Nephron (organoid): ENCODE data around the gene TMEM72.

Experiments used
- H3K27ac Mint-ChIP-seq, 3 experiments: 2 replicates each; pipeline ENCODE4 v1.8.0; 2020; ENCODE audit warnings: mixed read lengths in 3 of 3, mild to moderate bottlenecking in 2 of 3, moderate library complexity in 1 of 3
- H3K27me3 Mint-ChIP-seq: 2 replicates; pipeline ENCODE4 v1.8.0; 2021; ENCODE audit warnings: low read depth, mild to moderate bottlenecking, moderate library complexity, mixed read lengths
- H3K36me3 Mint-ChIP-seq: 2 replicates; pipeline ENCODE4 v1.8.0; 2020; ENCODE audit warnings: low read depth, mixed read lengths
- H3K4me1 Mint-ChIP-seq: 2 replicates; pipeline ENCODE4 v1.8.0; 2020; ENCODE audit warnings: mixed read lengths
- H3K4me3 Mint-ChIP-seq, 3 experiments: 2 replicates each; pipeline ENCODE4 v1.8.0; 2020; ENCODE audit warnings: mild to moderate bottlenecking in 3 of 3, mixed read lengths in 3 of 3, moderate library complexity in 2 of 3
- H3K9me3 Mint-ChIP-seq: 2 replicates; pipeline ENCODE4 v1.8.0; 2020; ENCODE audit warnings: mixed read lengths
- CTCF ChIP-seq, 3 experiments: fragments of 200-600 bp; sonication (generic); IDR thresholded peaks; one replicate each; pipeline ENCODE4 v1.5.0; 2021; ENCODE audit warnings: antibody characterized with exemption in 3 of 3; ENCODE audit not compliant: unreplicated experiment in 3 of 3

The TMEM72 gene

GRCh38 chr10:44897049-44897448 lies 14.1 kb upstream of the TMEM72 start:
- Mint-ChIP-seq H3K4me1 (peaks cover 67% of the 10 kb centered on the region), H3K4me3 (no peak overlapping the region), H3K9me3 (no peaks in the 10 kb centered on the region), H3K36me3 (no peaks in the 10 kb centered on the region), H3K27me3 (peaks cover 8% of the 10 kb centered on the region), H3K27ac (no peak overlapping the region)
- TF ChIP-seq CTCF (IDR thresholded peaks at IDR 0.05; ENCODE audit: unreplicated experiment in 3 of 3) = no peak

- Mint-ChIP-seq H3K4me3 (no peak overlapping the region), H3K27me3 (peaks cover 8% of the 10 kb centered on the region), H3K4me1 (peaks cover 69% of the 10 kb centered on the region), H3K27ac (peak overlapping the region; percentile 42 to 47 (median 46)), H3K9me3 (no peaks in the 10 kb centered on the region), H3K36me3 (no peaks in the 10 kb centered on the region)
- TF ChIP-seq CTCF (IDR thresholded peaks at IDR 0.05; ENCODE audit: unreplicated experiment in 3 of 3) = no peak
These were observed 12.5 kb upstream of the TMEM72 start for GRCh38 chr10:44898665-44899064.

DNA sequence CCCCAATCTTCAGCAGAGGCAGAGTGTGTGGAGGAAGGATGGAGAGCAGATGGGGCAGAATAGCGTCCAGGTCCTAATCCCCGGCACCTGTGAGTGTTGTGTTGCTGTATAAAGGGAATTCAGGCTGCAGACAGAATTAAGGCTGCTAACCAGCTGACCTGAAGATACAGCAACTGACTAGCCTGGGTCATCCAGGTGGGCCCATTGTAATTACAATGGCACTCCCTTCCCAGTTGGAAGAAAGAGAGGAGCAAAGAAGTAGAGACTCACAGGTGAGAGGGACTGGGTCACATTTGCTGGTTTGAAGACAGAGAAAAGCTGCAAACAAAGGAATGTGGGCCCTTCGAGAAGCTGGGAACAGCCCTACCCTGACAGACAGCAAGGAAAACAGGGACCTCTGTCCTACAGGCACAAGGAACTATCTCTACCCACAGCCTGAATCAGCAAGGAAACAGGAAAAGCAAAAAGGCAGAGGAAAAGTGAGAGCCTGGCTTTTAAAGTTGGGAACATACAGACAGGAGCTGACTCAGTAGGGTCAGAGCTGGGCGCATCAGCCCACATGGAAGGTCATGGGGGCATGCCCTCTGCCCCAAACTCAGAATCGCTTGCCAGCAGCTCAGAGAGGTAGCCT lies 11.6 kb upstream of the TMEM72 start:
- Mint-ChIP-seq H3K36me3 (no peaks in the 10 kb centered on the region), H3K27me3 (peaks cover 8% of the 10 kb centered on the region), H3K27ac (peak overlapping the region; percentile 42 to 77 (median 47)), H3K4me1 (peaks cover 65% of the 10 kb centered on the region), H3K4me3 (peak overlapping the region in 1 of 3 experiments; percentile 8), H3K9me3 (no peaks in the 10 kb centered on the region)
- no peak for TF ChIP-seq CTCF (IDR thresholded peaks at IDR 0.05; ENCODE audit: unreplicated experiment in 3 of 3)

GRCh38 chr10:44902941-44903545 lies 8.1 kb upstream of the TMEM72 start:
- Mint-ChIP-seq H3K4me1 (peaks cover 56% of the 10 kb centered on the region), H3K27me3 (peaks cover 4% of the 10 kb centered on the region), H3K9me3 (no peaks in the 10 kb centered on the region), H3K4me3 (no peak overlapping the region), H3K27ac (peak overlapping the region; percentile 68 to 93 (median 87)), H3K36me3 (no peaks in the 10 kb centered on the region)
- no peak for TF ChIP-seq CTCF (IDR thresholded peaks at IDR 0.05; ENCODE audit: unreplicated experiment in 3 of 3)

DNA sequence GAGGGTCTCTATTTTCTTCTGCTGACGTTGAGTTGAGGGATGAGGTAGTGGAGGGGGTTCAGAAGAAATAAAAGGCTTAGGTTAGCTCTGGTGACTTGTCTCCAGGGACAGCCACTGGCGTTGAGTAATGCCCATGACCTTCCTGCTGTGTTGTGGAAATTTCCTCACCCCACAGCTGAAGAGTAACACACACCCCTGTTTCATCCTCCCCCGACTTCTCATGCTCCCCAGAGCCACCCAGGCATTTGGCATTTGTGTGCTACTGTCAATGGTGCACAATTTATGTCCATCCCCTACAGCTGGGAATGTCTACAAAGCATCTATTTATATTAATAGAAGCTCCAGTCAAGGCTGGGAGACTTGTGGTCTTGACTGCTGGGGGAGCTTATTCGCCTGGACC lies 4.7 kb upstream of the TMEM72 start:
- H3K27ac Mint-ChIP-seq = no peak overlapping the region
- H3K36me3 Mint-ChIP-seq = no peaks in the 10 kb centered on the region
- H3K4me1 Mint-ChIP-seq = peaks cover 56% of the 10 kb centered on the region
- no peaks in the 10 kb centered on the region for H3K9me3 Mint-ChIP-seq
- no peak overlapping the region for H3K4me3 Mint-ChIP-seq
- TF ChIP-seq CTCF (IDR thresholded peaks at IDR 0.05; ENCODE audit: unreplicated experiment in 3 of 3) = no peak
- H3K27me3 Mint-ChIP-seq = no peaks in the 10 kb centered on the region

DNA sequence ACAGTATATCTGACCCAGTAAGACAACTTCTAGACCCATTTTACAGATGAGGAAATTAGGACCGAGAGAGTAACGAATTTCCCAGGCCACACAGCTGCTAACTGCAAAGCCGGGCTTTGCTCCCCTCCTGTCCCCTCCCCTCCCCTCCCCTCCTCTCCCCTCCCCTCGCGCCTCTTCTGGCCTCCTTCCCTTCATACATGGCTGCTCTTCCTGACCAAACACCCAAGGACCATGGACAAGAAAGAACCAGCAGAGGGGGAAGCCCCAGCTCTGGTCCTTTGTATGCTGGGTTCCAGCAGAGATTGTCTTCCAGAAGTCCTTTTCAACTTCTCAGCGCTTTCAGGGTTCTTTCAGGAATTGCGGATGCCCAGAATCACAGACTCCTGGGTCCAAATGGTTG lies 3.6 kb upstream of the TMEM72 start:
- Mint-ChIP-seq H3K4me3 (peak overlapping the region in 1 of 3 experiments; percentile 60), H3K36me3 (no peaks in the 10 kb centered on the region), H3K27me3 (no peaks in the 10 kb centered on the region), H3K9me3 (no peaks in the 10 kb centered on the region), H3K4me1 (peaks cover 60% of the 10 kb centered on the region), H3K27ac (peak overlapping the region in 1 of 3 experiments; percentile 95)
- no peak for TF ChIP-seq CTCF (IDR thresholded peaks at IDR 0.05; ENCODE audit: unreplicated experiment in 3 of 3)
